GM18861 (cell line): ENCODE data around the gene PSENEN.
"Not testable (repeated sequence)": the region's sequence is repeated elsewhere in the genome, so short reads cannot be mapped to it uniquely, and the experiment has no call there.

Source experiments
- ATAC-seq: cut with Tn5 transposase; IDR thresholded peaks from one replicate; pipeline ENCODE4 v1.9.1; 2021; ENCODE audit not compliant: unreplicated experiment

PSENEN gene

GRCh38 chr19:35718345-35719041, 27.0 kb upstream of the PSENEN start:
- ATAC-seq: no peak

- ATAC-seq: no peak
Measured at GRCh38 chr19:35719402-35720162, 25.9 kb upstream of the PSENEN start.

GRCh38 chr19:35720163-35720524, 25.3 kb upstream of the PSENEN start:
- ATAC-seq: no peak

- no peak for ATAC-seq
Measured at GRCh38 chr19:35720648-35721047, 24.8 kb upstream of the PSENEN start.

- ATAC-seq: no peak
Measured at GRCh38 chr19:35721374-35721773, 24.1 kb upstream of the PSENEN start.

GRCh38 chr19:35722461-35722860, 23.0 kb upstream of the PSENEN start:
- no peak for ATAC-seq

GRCh38 chr19:35722897-35723296, 22.6 kb upstream of the PSENEN start:
- no peak for ATAC-seq

- no peak for ATAC-seq
Measured at GRCh38 chr19:35723671-35724070, 21.8 kb upstream of the PSENEN start.

- ATAC-seq: not testable (repeated sequence)
Measured at GRCh38 chr19:35724132-35724531, 21.3 kb upstream of the PSENEN start.

- ATAC-seq: no peak
Measured at GRCh38 chr19:35724560-35724959, 20.9 kb upstream of the PSENEN start.

- ATAC-seq: no peak
Measured at GRCh38 chr19:35725216-35725861, 20.1 kb upstream of the PSENEN start.

GRCh38 chr19:35727053-35727955, 18.1 kb upstream of the PSENEN start:
- no peak for ATAC-seq

GRCh38 chr19:35727956-35728706, 17.3 kb upstream of the PSENEN start:
- no peak for ATAC-seq

- ATAC-seq: no peak
Measured at GRCh38 chr19:35729021-35729420, 16.4 kb upstream of the PSENEN start.

GRCh38 chr19:35729763-35730162, 15.7 kb upstream of the PSENEN start:
- no peak for ATAC-seq

- no peak for ATAC-seq
Measured at GRCh38 chr19:35730326-35730725, 15.1 kb upstream of the PSENEN start.

GRCh38 chr19:35731353-35731752, 14.1 kb upstream of the PSENEN start:
- ATAC-seq: no peak

GRCh38 chr19:35731779-35732405, 13.6 kb upstream of the PSENEN start:
- ATAC-seq: no peak

- ATAC-seq: no peak
Measured at GRCh38 chr19:35732540-35733179, 12.8 kb upstream of the PSENEN start.
